NB4 (cell line): ENCODE results near the gene MPP3.

Experiments used
- DNase-seq: peaks from one replicate; pipeline ENCODE4 v3.0.0; 2010; ENCODE audit warnings: low read depth
- H3K4me3 ChIP-seq: one replicate; pipeline ENCODE4 v1.5.1; 2011; ENCODE audit warnings: mild to moderate bottlenecking, low read depth, low read length, moderate library complexity
- MYC ChIP-seq: IDR thresholded peaks from 2 replicates; pipeline ENCODE4 v1.6.1; 2011; ENCODE audit warnings: low read depth, low read length
- POLR2A ChIP-seq: IDR thresholded peaks from 2 replicates; pipeline ENCODE4 v1.6.1; 2011; ENCODE audit warnings: mild to moderate bottlenecking; ENCODE audit not compliant: insufficient read length; ENCODE audit errors: extremely low read depth
- TF ChIP-seq, protein P1 (sequence below): IDR thresholded peaks from one replicate; pipeline ENCODE4 v1.5.1; 2012; ENCODE audit warnings: low read depth, low read length
- TF ChIP-seq, protein P2 (sequence below): IDR thresholded peaks from 2 replicates; pipeline ENCODE4 v1.6.1; 2011; ENCODE audit warnings: low read depth, low read length

MPP3 gene, protein sequence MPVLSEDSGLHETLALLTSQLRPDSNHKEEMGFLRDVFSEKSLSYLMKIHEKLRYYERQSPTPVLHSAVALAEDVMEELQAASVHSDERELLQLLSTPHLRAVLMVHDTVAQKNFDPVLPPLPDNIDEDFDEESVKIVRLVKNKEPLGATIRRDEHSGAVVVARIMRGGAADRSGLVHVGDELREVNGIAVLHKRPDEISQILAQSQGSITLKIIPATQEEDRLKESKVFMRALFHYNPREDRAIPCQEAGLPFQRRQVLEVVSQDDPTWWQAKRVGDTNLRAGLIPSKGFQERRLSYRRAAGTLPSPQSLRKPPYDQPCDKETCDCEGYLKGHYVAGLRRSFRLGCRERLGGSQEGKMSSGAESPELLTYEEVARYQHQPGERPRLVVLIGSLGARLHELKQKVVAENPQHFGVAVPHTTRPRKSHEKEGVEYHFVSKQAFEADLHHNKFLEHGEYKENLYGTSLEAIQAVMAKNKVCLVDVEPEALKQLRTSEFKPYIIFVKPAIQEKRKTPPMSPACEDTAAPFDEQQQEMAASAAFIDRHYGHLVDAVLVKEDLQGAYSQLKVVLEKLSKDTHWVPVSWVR

DNA sequence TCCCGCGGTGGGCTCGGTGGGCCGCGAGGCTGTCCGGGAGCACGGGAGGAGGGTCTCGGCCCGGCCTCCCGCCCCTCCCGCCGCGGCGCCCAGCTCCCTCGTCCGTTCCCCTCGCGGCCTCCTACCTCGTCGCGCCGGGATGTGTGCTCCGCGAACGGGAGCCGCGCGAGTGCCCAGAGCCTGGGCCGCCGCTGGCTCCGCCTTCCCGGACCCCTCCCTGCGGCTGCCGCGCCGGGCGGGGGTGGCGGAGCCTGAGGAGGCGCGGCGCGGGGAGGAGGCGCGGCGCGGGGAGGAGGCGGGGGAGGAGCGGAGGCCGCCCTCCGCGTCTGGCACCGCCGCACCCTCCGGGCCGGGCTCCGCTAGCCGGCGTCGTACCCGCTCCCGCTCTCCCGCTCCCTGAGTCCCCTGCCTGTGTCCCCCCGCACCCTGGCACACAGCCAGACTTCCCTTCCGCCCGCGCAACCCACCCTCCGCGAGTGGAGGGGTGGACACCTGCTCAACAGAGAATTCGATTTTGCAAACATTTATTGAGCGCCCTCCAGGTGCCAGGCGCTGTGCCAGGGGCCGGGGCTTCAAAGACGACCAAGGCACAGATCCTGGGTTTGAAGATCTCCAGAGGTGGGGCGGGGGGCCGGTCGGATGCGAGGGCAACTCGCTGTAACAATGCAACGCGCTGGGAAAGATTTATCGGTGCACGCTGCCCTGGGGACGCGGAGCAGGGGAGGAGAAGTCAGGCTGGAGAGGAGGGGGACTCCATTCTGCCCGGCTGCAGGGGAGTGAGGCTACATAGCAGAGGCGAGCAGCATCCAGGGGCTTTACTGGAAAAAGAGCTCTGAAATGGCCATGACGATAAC, at the start of gene MPP3:
TSS of gene MPP3 (minus strand) at position 171 of the 854 bp plus-strand sequence. CDS start 1,240 bp downstream, outside the sequence.
- no peak for TF ChIP-seq POLR2A
- no peak for TF ChIP-seq MYC
- TF ChIP-seq, protein P1, sequence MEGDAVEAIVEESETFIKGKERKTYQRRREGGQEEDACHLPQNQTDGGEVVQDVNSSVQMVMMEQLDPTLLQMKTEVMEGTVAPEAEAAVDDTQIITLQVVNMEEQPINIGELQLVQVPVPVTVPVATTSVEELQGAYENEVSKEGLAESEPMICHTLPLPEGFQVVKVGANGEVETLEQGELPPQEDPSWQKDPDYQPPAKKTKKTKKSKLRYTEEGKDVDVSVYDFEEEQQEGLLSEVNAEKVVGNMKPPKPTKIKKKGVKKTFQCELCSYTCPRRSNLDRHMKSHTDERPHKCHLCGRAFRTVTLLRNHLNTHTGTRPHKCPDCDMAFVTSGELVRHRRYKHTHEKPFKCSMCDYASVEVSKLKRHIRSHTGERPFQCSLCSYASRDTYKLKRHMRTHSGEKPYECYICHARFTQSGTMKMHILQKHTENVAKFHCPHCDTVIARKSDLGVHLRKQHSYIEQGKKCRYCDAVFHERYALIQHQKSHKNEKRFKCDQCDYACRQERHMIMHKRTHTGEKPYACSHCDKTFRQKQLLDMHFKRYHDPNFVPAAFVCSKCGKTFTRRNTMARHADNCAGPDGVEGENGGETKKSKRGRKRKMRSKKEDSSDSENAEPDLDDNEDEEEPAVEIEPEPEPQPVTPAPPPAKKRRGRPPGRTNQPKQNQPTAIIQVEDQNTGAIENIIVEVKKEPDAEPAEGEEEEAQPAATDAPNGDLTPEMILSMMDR, result no peak
- TF ChIP-seq, protein P2, sequence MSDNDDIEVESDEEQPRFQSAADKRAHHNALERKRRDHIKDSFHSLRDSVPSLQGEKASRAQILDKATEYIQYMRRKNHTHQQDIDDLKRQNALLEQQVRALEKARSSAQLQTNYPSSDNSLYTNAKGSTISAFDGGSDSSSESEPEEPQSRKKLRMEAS, result no peak
- DNase-seq, result peak; percentile 46

DNA sequence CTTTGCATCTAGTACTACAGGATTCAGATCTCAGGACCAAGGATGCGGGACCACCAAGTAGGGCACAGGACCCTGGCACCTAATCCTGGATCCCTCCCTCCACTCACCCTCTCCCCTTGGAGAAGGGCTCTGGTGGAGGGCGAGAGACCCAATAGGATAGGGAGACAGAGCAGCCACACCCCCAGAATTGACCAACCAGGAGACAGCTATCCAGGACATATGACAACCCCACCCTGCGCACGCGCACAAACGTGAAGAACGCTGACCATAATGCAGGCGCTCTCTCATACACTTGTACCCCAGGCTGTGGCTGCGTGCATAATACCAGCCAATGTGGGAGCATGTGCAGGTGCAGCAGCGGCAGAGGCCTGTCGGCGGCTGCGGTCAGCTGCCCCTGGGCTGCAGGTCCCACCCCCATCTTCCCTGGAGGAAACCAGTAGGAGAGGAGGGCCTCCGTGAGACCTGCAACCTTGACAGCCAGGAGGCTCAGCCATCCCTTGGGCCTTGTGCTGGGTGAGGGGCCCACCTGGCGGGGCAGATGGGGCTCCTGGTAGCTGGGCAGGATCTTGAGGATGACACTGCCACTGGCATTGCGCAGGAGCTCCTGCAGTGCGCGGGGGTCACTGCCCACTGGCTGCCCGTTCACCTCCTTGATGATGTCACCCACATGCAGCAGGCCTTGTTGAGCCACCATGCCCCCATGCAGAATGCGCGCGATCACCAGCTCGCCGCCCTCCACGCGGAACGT, 49.0 kb upstream of the MPP3 start:
- TF ChIP-seq POLR2A (no peak), MYC (no peak)
- TF ChIP-seq, protein P2, result no peak
- TF ChIP-seq, protein P1, result no peak
- DNase-seq, result no peak
- no peak overlapping the region for H3K4me3 ChIP-seq

More for the DNA sequence above, at the start of gene MPP3:
- no peak within 1 kb of the TSS for H3K4me3 ChIP-seq

DNA sequence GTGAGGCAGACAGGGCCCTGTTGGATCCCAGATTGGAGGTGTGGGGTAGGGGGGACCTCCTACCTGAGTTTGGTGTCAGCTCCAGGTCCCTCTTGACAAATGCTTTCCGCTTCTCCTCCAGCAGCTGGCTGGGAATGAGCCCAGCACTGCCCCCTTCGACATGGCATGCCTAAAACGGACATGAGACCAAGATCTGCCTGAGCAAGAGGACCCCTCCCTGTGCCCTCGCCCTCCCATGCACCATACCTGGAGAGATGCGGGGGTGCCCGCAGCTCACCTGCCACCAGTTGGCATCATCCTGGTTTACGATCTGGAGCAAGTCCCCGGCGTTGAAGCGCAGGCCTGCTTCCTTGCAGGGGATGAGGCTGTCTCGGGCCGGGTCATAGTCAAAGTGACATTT, 48.2 kb upstream of the MPP3 start:
- TF ChIP-seq POLR2A (no peak), MYC (no peak)
- TF ChIP-seq, protein P2, result no peak
- TF ChIP-seq, protein P1, result no peak
- DNase-seq, result no peak

DNA sequence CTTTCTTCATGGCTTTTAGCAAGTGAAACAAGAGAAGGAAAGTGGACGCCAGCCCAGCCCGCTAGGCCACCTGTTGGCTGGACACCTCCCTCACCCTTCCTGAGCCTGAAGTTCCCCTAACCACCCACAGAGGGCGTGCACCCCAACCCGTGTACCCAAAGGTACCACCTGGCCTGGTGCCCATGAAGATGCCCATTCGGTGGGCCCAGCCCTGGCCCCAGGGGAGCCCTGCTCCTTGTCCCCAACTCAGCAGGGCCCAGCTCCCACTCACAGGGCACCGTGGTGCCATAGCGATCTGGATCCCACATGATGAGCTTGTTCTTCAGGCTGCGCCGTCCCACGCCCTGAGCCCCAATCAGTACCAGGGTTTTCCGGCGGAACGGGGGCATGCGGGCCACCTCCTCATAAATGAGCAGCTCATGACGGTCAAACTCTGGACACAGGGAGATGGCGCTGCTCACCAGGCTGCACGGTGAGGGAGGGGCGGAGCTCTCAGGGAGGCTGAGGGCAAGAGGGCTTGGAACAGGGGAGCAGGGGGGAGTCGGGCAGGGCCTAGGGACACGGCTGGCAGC, 47.6 kb upstream of the MPP3 start:
- TF ChIP-seq MYC, result no peak
- TF ChIP-seq, protein P1, result peak; percentile 71
- no peak overlapping the region for H3K4me3 ChIP-seq
- DNase-seq, result peak; percentile 34

More for the DNA sequence above, 48.2 kb upstream of the MPP3 start:
- H3K4me3 ChIP-seq, result no peak overlapping the region

DNA sequence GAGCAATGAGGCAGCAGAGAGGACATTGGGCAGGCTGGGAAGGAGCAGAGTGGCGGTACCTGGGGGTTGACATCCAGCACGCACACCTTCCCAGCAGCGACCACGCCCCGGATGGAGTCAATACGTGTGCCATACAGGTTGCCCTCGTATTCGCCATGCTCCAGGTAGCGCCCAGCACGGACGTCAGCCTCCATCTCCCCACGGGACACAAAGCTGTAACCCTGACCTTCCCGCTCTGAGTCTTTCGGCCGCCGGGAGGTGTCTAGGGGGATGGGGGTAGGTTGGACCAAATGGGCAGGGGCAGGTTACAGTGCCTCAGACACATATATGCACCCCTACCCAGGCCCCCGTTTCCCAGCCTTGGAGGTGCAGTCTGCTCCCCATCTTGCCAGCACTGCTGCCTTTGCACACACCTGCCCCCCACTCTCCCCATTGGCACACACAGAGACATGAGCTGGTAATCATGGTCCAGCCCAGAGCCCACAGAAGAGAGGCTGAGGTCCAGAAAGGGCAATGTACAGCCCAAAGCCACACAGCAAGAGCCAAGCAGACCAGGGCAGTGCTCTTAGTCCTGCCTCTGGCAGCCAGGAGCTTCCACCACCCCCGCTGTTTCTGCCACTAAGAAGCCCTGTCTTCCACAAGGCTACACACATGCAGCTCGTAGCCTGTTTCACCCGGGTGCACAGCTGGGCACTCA, 46.9 kb upstream of the MPP3 start:
- TF ChIP-seq POLR2A (no peak), MYC (no peak)
- TF ChIP-seq, protein P1, result no peak
- TF ChIP-seq, protein P2, result no peak
- DNase-seq, result no peak
- no peak overlapping the region for H3K4me3 ChIP-seq
